HAP-1 (cell line): Measurements from ENCODE around the gene ETV5.
"Not testable (repeated sequence)": the region's sequence is repeated elsewhere in the genome, so short reads cannot be mapped to it uniquely, and the experiment has no call there.

Experiments used
- DNase-seq, 2 experiments: peaks; one replicate each; pipeline ENCODE4 v3.0.0-alpha.2; 2016 to 2020; ENCODE audit warnings: low spot score in 2 of 2
- H3K27me3 ChIP-seq: fragments of 250-450 bp; sonication (Bioruptor Pico); 2 replicates; pipeline ENCODE4 v1.5.1; 2020; ENCODE audit warnings: low read depth, mild to moderate bottlenecking, moderate library complexity
- H3K36me3 ChIP-seq: fragments of 250-450 bp; sonication (Bioruptor Pico); replicated peaks from 2 replicates; pipeline ENCODE4 v1.5.1; 2020; ENCODE audit warnings: mild to moderate bottlenecking
- H3K4me1 ChIP-seq: fragments of 250-450 bp; sonication (Bioruptor Pico); 2 replicates; pipeline ENCODE4 v1.5.1; 2020; ENCODE audit warnings: mild to moderate bottlenecking
- H3K4me3 ChIP-seq: fragments of 250-450 bp; sonication (Bioruptor Pico); 2 replicates; pipeline ENCODE4 v1.5.1; 2020; ENCODE audit warnings: mild to moderate bottlenecking, moderate library complexity
- H3K9me3 ChIP-seq: fragments of 250-450 bp; sonication (Bioruptor Pico); 2 replicates; pipeline ENCODE4 v1.5.1; 2020; ENCODE audit warnings: mild to moderate bottlenecking, moderate library complexity
- in situ Hi-C: fragments of 300-500 bp; cut with MboI; formaldehyde crosslinking; loops from 3 replicates; pipeline ENCODE4 v1.14.3; 2020; ENCODE audit warnings: low sequenced_read_pairs, inconsistent platforms, mixed read lengths

The ETV5 gene

DNA sequence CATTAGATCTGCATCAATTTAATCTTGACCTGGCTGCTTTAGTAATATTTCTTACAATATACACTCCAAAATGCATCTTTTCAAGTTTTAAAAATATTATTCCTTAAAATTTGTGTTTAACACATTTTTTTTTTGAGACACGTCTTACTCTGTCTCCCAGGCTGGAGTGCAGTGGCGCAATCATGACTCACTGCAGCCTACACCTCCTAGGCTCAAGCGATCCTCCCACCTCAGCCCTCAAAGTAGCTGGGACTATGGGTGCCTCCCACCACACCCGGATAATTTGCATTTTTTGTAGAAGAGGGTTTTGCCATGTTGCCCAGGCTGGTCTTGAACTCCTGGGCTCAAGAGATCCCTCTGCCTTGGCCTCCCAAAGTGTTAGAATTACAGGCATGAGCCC is 73.6 kb downstream of the ETV5 start:
- Histone ChIP-seq H3K9me3 (no peaks in the 10 kb centered on the region), H3K4me3 (no peak overlapping the region), H3K36me3 (no peaks in the 10 kb centered on the region), H3K4me1 (no peaks in the 10 kb centered on the region), H3K27me3 (0 out of 2 replicates have a peak, but pooled peaks cover 4% of the 10 kb centered on the region)
- DNase-seq = no peak
- in situ Hi-C loops = no loop called here

DNA sequence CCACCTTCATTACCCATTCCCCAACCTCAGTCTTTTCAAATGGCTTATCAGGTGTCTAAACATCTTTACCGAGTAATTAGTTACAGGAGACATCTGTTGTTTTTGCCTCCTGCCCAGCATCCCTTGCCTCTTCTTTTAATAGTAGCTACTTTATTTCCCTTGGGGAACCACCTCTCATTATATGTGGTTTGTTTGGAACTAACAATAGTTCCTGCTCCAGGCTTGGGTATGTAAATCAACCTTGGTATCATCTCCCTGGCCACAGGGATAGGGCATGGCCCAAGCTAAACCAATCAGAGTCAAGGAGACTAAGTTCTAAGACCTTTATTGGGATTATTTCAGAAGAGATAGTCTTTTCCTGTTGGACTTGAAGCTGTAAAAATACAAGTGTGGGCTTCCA is 76.6 kb downstream of the ETV5 start:
- no peaks in the 10 kb centered on the region for H3K4me1 ChIP-seq
- no peaks in the 10 kb centered on the region for H3K36me3 ChIP-seq
- no peaks in the 10 kb centered on the region for H3K9me3 ChIP-seq
- no peaks in the 10 kb centered on the region for H3K27me3 ChIP-seq
- DNase-seq = no peak
- in situ Hi-C loops = no loop called here
- H3K4me3 ChIP-seq = no peak overlapping the region

GRCh38 chr3:186025993-186026392 is 82.9 kb downstream of the ETV5 start:
- H3K4me1 ChIP-seq, in situ Hi-C loops, H3K9me3 ChIP-seq, H3K4me3 ChIP-seq, H3K36me3 ChIP-seq, DNase-seq: not testable (repeated sequence)
- H3K27me3 ChIP-seq = peaks cover 20% of the 10 kb centered on the region

- Histone ChIP-seq H3K36me3 (no peaks in the 10 kb centered on the region), H3K4me1 (no peaks in the 10 kb centered on the region), H3K27me3 (peaks cover 20% of the 10 kb centered on the region), H3K4me3 (no peak overlapping the region), H3K9me3 (no peaks in the 10 kb centered on the region)
- in situ Hi-C loops = no loop called here
- DNase-seq = no peak
Observed at GRCh38 chr3:186025161-186025560, 83.7 kb downstream of the ETV5 start.

DNA sequence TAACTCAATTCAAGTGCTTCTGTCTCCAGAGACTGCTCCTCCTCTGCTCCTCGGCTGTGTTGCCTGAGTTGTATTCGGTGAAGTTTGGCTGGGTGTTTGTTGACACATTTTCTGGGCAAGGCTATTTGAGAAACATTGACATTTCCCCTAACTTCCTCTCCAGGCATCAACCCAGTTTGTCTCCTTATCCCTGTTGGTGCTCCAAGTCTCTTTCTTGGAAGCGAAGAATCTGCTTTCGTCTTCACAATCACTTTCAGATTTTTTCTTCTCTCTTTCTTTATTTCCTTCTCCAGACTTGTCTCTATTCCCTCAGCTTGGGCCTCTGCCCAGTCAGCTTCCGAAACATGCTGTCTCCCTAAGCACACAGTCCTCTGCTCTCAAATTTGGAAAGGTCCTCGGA is 84.7 kb downstream of the ETV5 start:
- no peaks in the 10 kb centered on the region for H3K4me1 ChIP-seq
- no peak for DNase-seq
- in situ Hi-C loops = no loop called here
- H3K27me3 ChIP-seq = peaks cover 20% of the 10 kb centered on the region
- H3K4me3 ChIP-seq = no peak overlapping the region
- H3K9me3 ChIP-seq = no peaks in the 10 kb centered on the region
- H3K36me3 ChIP-seq = no peaks in the 10 kb centered on the region

- H3K4me1 ChIP-seq = no peaks in the 10 kb centered on the region
- no peaks in the 10 kb centered on the region for H3K9me3 ChIP-seq
- H3K27me3 ChIP-seq = peaks cover 20% of the 10 kb centered on the region
- no peak for DNase-seq
- H3K4me3 ChIP-seq = no peak overlapping the region
- H3K36me3 ChIP-seq = no peaks in the 10 kb centered on the region
- in situ Hi-C loops = no loop called here
Observed at GRCh38 chr3:186022931-186023330, 86.0 kb downstream of the ETV5 start.

DNA sequence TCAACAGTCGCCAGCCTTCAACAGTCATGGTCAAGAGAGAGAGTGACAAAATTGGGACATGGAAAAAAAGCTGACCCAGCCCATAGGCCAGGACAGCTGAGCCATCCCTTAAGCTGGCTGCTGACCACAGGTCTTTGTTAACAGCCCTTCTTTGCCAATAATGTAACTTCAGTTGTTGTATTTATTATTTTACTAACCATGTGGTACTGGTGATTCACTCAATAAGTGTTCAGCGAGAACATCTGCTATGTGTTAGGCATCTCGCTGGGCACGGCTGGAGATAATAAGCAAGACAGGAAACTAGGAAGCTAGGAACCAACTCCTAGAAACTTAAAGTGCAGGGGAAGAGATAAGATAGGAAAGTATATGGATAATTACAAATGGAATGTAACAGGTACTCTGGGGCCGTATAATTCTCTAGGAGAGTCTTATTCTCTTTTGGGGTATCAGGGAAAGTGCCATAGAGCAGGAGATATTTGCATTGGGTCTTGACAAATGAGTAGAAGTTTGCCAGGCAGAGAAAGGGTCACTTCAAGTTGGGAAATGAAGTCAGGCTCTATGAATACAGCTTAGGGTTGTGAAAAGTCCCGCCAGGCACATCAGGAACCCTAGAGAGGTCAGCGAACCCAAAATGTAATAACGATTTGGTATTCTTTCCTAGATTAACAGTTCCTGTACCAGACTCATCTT is 87.1 kb downstream of the ETV5 start:
- Histone ChIP-seq H3K4me1 (no peaks in the 10 kb centered on the region), H3K36me3 (no peaks in the 10 kb centered on the region), H3K4me3 (no peak overlapping the region), H3K27me3 (peaks cover 23% of the 10 kb centered on the region), H3K9me3 (no peaks in the 10 kb centered on the region)
- in situ Hi-C loops = no loop called here
- no peak for DNase-seq

DNA sequence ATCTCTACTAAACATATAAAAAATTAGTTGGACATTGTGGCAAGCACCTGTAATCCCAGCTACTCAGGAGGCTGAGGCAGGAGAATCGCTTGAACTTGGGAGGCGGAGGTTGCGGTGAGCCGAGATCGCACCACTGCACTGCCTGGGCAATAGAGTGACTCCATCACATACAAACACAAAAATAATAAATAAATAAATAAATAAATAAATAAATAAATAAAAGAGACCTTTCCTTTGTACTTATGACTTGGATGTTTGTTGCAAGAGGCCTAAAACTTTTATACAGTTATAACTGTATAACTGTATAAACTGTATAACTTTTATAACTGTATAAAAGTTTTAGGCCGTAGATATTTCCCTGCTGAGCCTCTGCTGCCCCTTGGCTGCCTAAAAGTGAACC is 87.6 kb downstream of the ETV5 start:
- DNase-seq, H3K4me1 ChIP-seq, H3K4me3 ChIP-seq, H3K36me3 ChIP-seq, H3K9me3 ChIP-seq, in situ Hi-C loops: not testable (repeated sequence)
- peaks cover 23% of the 10 kb centered on the region for H3K27me3 ChIP-seq

- H3K27me3 ChIP-seq = peaks cover 14% of the 10 kb centered on the region
- DNase-seq, H3K36me3 ChIP-seq, in situ Hi-C loops, H3K4me3 ChIP-seq, H3K4me1 ChIP-seq, H3K9me3 ChIP-seq: not testable (repeated sequence)
Observed at GRCh38 chr3:186019288-186019687, 89.6 kb downstream of the ETV5 start.

GRCh38 chr3:186014866-186015265 is 94.0 kb downstream of the ETV5 start:
- Histone ChIP-seq H3K4me1 (no peaks in the 10 kb centered on the region), H3K36me3 (no peaks in the 10 kb centered on the region), H3K4me3 (no peak overlapping the region), H3K27me3 (peaks cover 8% of the 10 kb centered on the region; the same call in 1 of the 2 replicates), H3K9me3 (no peaks in the 10 kb centered on the region)
- in situ Hi-C loops = no loop called here
- DNase-seq = no peak

DNA sequence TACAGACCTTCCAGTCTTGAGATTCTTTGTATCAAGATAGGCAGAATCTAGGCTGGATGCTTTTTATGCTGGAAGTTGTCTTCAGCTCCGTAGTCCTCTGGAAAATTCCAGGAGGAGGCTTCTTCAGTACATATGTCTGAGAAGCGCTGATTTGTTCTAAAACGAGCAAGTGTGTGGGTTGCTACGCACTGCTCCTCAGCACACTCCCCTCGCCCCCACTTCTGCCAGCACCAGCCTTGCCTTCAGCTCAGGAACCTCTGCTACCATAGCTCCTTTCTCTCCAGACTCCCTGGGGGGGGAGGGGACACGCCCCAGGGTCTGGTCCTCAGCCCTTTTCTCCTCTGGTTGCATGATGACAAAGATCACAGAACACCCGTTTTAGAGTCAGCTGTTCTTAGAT is 95.6 kb downstream of the ETV5 start:
- Histone ChIP-seq H3K9me3 (no peaks in the 10 kb centered on the region), H3K4me3 (no peak overlapping the region), H3K27me3 (peaks cover 11% of the 10 kb centered on the region; the same call in 1 of the 2 replicates), H3K4me1 (no peaks in the 10 kb centered on the region), H3K36me3 (no peaks in the 10 kb centered on the region)
- in situ Hi-C loops = no loop called here
- DNase-seq = no peak

DNA sequence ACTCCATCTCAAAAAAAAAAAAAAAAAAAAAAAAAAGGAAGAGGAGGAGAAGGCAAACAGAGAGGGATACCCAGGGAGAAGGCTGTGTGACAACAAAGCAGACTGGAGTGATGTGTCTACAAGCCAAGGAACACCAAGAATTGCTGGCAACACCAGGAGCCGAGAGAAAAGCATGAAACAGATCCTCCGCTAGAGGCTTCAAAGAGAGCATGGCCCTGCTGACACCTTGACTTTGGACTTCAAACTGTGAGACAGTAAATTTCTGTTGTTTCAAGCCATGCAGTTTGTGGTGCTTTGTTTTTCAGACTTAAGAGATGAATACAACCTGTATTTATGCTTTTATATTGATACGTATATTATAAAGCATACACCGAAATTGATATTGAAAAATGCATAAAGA is 96.8 kb downstream of the ETV5 start:
- Histone ChIP-seq H3K36me3 (no peaks in the 10 kb centered on the region), H3K9me3 (no peaks in the 10 kb centered on the region), H3K27me3 (peaks cover 8% of the 10 kb centered on the region; the same call in 1 of the 2 replicates), H3K4me1 (no peaks in the 10 kb centered on the region), H3K4me3 (no peak overlapping the region)
- in situ Hi-C loops = no loop called here
- DNase-seq = no peak

DNA sequence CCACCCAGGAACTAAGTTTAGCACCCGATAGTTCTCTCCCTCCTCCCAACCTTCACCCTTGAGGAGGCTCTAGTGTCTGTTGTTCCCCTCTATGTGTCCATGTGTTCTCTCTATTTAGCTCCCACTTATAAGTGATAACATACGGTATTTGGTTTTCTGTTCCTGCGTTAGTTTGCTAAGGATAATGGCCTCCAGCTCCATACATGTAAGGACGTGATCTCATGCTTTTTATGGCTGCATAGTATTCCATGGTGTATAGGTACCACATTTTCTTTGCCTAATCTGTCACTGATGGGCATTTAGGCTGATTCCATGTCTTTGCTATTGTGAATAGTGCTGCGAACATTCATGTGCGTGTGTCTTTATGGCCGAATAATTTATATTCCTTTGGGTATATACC is 104.2 kb downstream of the ETV5 start:
- DNase-seq = no peak
- H3K27me3 ChIP-seq = peaks cover 3% of the 10 kb centered on the region; the same call in 1 of the 2 replicates
- no peak overlapping the region for H3K4me3 ChIP-seq

GRCh38 chr3:186004209-186004608 is 104.7 kb downstream of the ETV5 start:
- no peaks in the 10 kb centered on the region for H3K9me3 ChIP-seq
- H3K36me3 ChIP-seq = no peaks in the 10 kb centered on the region
- DNase-seq = no peak
- in situ Hi-C loops = no loop called here
- H3K27me3 ChIP-seq = peaks cover 3% of the 10 kb centered on the region; the same call in 1 of the 2 replicates
- no peaks in the 10 kb centered on the region for H3K4me1 ChIP-seq
- H3K4me3 ChIP-seq = no peak overlapping the region

More for the DNA sequence above, 104.2 kb downstream of the ETV5 start:
- Histone ChIP-seq H3K36me3 (no peaks in the 10 kb centered on the region), H3K9me3 (no peaks in the 10 kb centered on the region), H3K4me1 (no peaks in the 10 kb centered on the region)
- in situ Hi-C loops = no loop called here

- Histone ChIP-seq H3K4me1 (no peaks in the 10 kb centered on the region), H3K4me3 (no peak overlapping the region), H3K9me3 (no peaks in the 10 kb centered on the region), H3K27me3 (no peaks in the 10 kb centered on the region; the same call in 1 of the 2 replicates), H3K36me3 (no peaks in the 10 kb centered on the region)
- in situ Hi-C loops = no loop called here
- DNase-seq = no peak
Observed at GRCh38 chr3:186003610-186004009, 105.3 kb downstream of the ETV5 start.
